Keratinocyte (primary cell): ENCODE results near the gene ABHD12B. TPM values are rescaled to one million over a fixed set of nuclear protein-coding genes. Genes with fewer than 3 reads are reported as not detected.

Source experiments
- DNase-seq: peaks from one replicate; pipeline ENCODE4 v3.0.0-alpha.2; 2011; ENCODE audit warnings: low read depth, missing footprints, low spot score
- FAIRE-seq: peaks from 2 replicates; lab custom pipeline; 2011; peaks lifted over from hg19 to GRCh38; lab: Jason Lieb, UNC
- H2AFZ ChIP-seq: 2 replicates; pipeline ENCODE4 v1.6.0; 2012; ENCODE audit warnings: low read length, control low read depth, inconsistent platforms; ENCODE audit not compliant: control insufficient read depth
- H3K27ac ChIP-seq: 2 replicates; pipeline ENCODE4 v1.5.1; 2011; ENCODE audit warnings: low read length; ENCODE audit not compliant: control insufficient read depth, insufficient read depth
- H3K27me3 ChIP-seq: 3 replicates; pipeline ENCODE4 v1.6.0; 2011; ENCODE audit warnings: low read length; ENCODE audit not compliant: control insufficient read depth, insufficient read depth; ENCODE audit errors: extremely low read depth
- H3K36me3 ChIP-seq, 2 experiments: 2 replicates in 1 of 2; 3 replicates in 1 of 2; pipeline ENCODE4 v1.5.1; 2011; ENCODE audit warnings: low read length in 2 of 2, mild to moderate bottlenecking in 1 of 2; ENCODE audit not compliant: control insufficient read depth in 2 of 2, insufficient read depth in 2 of 2; ENCODE audit errors: extremely low read depth in 1 of 2
- H3K4me1 ChIP-seq: 3 replicates; pipeline ENCODE4 v1.5.1; 2011; ENCODE audit warnings: low read length; ENCODE audit not compliant: control insufficient read depth, insufficient read depth; ENCODE audit errors: extremely low read depth
- H3K4me2 ChIP-seq: 3 replicates; pipeline ENCODE4 v1.6.0; 2011; ENCODE audit warnings: low read depth, low read length; ENCODE audit not compliant: control insufficient read depth, insufficient read depth; ENCODE audit errors: extremely low read depth
- H3K4me3 ChIP-seq, 3 experiments: fragments of 200-600 bp in 1 of 3; sonication (generic) in 1 of 3; 2 replicates in 2 of 3; 3 replicates in 1 of 3; pipeline ENCODE4 v1.5.1; 2011 to 2016; ENCODE audit warnings: low read length in 3 of 3, mild to moderate bottlenecking in 3 of 3, control low read depth in 2 of 3, inconsistent platforms in 1 of 3, low read depth in 1 of 3, mixed read lengths in 1 of 3, mixed run types in 1 of 3, moderate library complexity in 1 of 3; ENCODE audit not compliant: control insufficient read depth in 2 of 3, insufficient read depth in 2 of 3; ENCODE audit errors: extremely low read depth in 1 of 3
- H3K79me2 ChIP-seq: 2 replicates; pipeline ENCODE4 v1.6.0; 2012; ENCODE audit warnings: low read length; ENCODE audit not compliant: control insufficient read depth, insufficient read depth
- H3K9ac ChIP-seq: 3 replicates; pipeline ENCODE4 v1.6.0; 2011; ENCODE audit warnings: low read length; ENCODE audit not compliant: control insufficient read depth, insufficient read depth; ENCODE audit errors: extremely low read depth
- H3K9me1 ChIP-seq: 3 replicates; pipeline ENCODE4 v1.6.0; 2011; ENCODE audit warnings: low read length; ENCODE audit not compliant: control insufficient read depth, insufficient read depth; ENCODE audit errors: extremely low read depth
- H3K9me3 ChIP-seq: 2 replicates; pipeline ENCODE4 v1.5.1; 2012; ENCODE audit warnings: low read depth, low read length; ENCODE audit not compliant: control insufficient read depth
- H4K20me1 ChIP-seq: 3 replicates; pipeline ENCODE4 v1.6.0; 2011; ENCODE audit warnings: low read length; ENCODE audit not compliant: control insufficient read depth, insufficient read depth; ENCODE audit errors: extremely low read depth
- EZH2 ChIP-seq: IDR thresholded peaks from one replicate; pipeline ENCODE4 v1.6.1; 2012; ENCODE audit warnings: inconsistent platforms, mild to moderate bottlenecking, low read length, moderate library complexity
- dilution Hi-C: fragments of 300-500 bp; cut with MboI; formaldehyde crosslinking; loops from one replicate; pipeline ENCODE4 v1.7.0; 2020; ENCODE audit warnings: low sequenced_read_pairs; ENCODE audit not compliant: extremely low pct_ligation_motif_present
- polyA plus RNA-seq, 5 experiments: library from polyadenylated mRNA; depleted of rRNA in 3 of 5; stranded (reverse) in 3 of 5; stranded (forward) in 1 of 5; unstranded in 1 of 5; fragments of >200 nt; gene quantifications; 1 replicate in 1 of 5; 2 replicates in 3 of 5; 3 replicates in 1 of 5; pipeline versions ENCODE4 v1.2.1 to v1.2.3, GENCODE V29; 2011 to 2012; ENCODE audit warnings: missing spikeins in 2 of 5, low read depth in 1 of 5, low replicate concordance in 1 of 5
- TF ChIP-seq, protein P1 (sequence below), 3 experiments: IDR thresholded peaks in 1 of 3; conservative IDR thresholded peaks in 1 of 3; optimal IDR thresholded peaks in 1 of 3; 2 replicates in 2 of 3; 3 replicates in 1 of 3; pipeline versions ENCODE3 to v1.5.1; 2011; ENCODE audit warnings: low read length in 3 of 3, mild to moderate bottlenecking in 3 of 3, moderate library complexity in 2 of 3, control low read depth in 1 of 3, inconsistent platforms in 1 of 3; ENCODE audit not compliant: insufficient read depth in 2 of 3; ENCODE audit errors: extremely low read depth in 1 of 3

Gene ABHD12B
- polyA plus RNA-seq, 1 donor (not counting 4 experiments of a cell fraction or from before 2014, with no cell fraction given): not detected

GRCh38 chr14:50929506-50929905 lies 57.7 kb downstream of the ABHD12B start:
- Histone ChIP-seq H3K36me3 (peaks cover 46 to 55% of the 10 kb centered on the region in 2 experiments), H3K9me1 (no peaks in the 10 kb centered on the region), H2AFZ (no peak overlapping the region), H3K4me1 (no peaks in the 10 kb centered on the region), H3K9me3 (no peaks in the 10 kb centered on the region), H3K79me2 (peaks cover 14% of the 10 kb centered on the region), H3K9ac (no peak overlapping the region), H3K27ac (no peak overlapping the region), H3K4me3 (no peak overlapping the region), H4K20me1 (no peaks in the 10 kb centered on the region), H3K27me3 (no peaks in the 10 kb centered on the region), H3K4me2 (no peak overlapping the region)
- no peak for DNase-seq
- dilution Hi-C loops: no loop called here
- TF ChIP-seq, protein P1, sequence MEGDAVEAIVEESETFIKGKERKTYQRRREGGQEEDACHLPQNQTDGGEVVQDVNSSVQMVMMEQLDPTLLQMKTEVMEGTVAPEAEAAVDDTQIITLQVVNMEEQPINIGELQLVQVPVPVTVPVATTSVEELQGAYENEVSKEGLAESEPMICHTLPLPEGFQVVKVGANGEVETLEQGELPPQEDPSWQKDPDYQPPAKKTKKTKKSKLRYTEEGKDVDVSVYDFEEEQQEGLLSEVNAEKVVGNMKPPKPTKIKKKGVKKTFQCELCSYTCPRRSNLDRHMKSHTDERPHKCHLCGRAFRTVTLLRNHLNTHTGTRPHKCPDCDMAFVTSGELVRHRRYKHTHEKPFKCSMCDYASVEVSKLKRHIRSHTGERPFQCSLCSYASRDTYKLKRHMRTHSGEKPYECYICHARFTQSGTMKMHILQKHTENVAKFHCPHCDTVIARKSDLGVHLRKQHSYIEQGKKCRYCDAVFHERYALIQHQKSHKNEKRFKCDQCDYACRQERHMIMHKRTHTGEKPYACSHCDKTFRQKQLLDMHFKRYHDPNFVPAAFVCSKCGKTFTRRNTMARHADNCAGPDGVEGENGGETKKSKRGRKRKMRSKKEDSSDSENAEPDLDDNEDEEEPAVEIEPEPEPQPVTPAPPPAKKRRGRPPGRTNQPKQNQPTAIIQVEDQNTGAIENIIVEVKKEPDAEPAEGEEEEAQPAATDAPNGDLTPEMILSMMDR (optimal IDR thresholded peaks at IDR 0.05 in 1 of 3, IDR thresholded peaks at IDR 0.05 in 1 of 3, conservative IDR thresholded peaks at IDR 0.05 in 1 of 3; ENCODE audit: extremely low read depth in 1 of 3, insufficient read depth in 2 of 3, low read length in 3 of 3): no peak
- TF ChIP-seq EZH2: no peak
- FAIRE-seq: no peak

DNA sequence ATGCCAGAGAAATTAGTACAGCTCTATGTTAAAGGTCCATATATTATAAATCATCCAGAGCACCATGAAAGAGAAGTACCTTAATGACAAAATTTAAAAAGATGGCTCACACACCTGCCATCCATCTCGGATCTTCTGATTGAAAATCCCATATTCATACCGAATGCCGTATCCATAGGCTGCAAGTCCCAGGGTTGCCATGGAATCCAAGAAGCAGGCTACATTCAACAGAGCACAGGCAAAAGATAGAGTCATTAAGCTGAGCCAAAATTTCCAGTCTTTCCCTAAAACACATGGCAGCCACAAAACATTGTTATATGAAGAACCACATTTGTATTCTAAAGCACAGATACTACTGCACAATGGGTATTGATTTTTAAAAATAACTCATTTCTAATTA lies 59.7 kb downstream of the ABHD12B start:
- H3K79me2 ChIP-seq: peaks cover 28% of the 10 kb centered on the region
- H3K9me1 ChIP-seq: no peaks in the 10 kb centered on the region
- TF ChIP-seq EZH2: no peak
- TF ChIP-seq, protein P1 (optimal IDR thresholded peaks at IDR 0.05 in 1 of 3, IDR thresholded peaks at IDR 0.05 in 1 of 3, conservative IDR thresholded peaks at IDR 0.05 in 1 of 3; ENCODE audit: extremely low read depth in 1 of 3, insufficient read depth in 2 of 3, low read length in 3 of 3): no peak
- H3K36me3 ChIP-seq: peaks cover 45 to 62% of the 10 kb centered on the region in 2 experiments
- no peak overlapping the region for H2AFZ ChIP-seq
- dilution Hi-C loops: no loop called here
- DNase-seq: no peak
- no peak overlapping the region for H3K27ac ChIP-seq
- no peak overlapping the region for H3K4me2 ChIP-seq
- no peaks in the 10 kb centered on the region for H3K27me3 ChIP-seq
- H3K9ac ChIP-seq: no peak overlapping the region
- H4K20me1 ChIP-seq: no peaks in the 10 kb centered on the region
- H3K4me3 ChIP-seq: no peak overlapping the region
- H3K4me1 ChIP-seq: peaks cover 10% of the 10 kb centered on the region
- no peak for FAIRE-seq
- no peaks in the 10 kb centered on the region for H3K9me3 ChIP-seq
